Lower leg skin (tissue), 4 donors: ENCODE measurements around the gene INPP5D. TPM values are rescaled to one million over a fixed set of nuclear protein-coding genes. Genes with fewer than 3 reads are reported as not detected.

Experiments
- DNase-seq, 2 donors: peaks; one replicate each; pipeline ENCODE4 v3.0.0-alpha.2; 2019; ENCODE audit warnings: low spot score in 2 of 2
- H3K4me3 ChIP-seq: fragments of 200-600 bp; sonication (generic); 2 replicates; pipeline ENCODE4 v1.5.1; 2017; ENCODE audit warnings: mild to moderate bottlenecking, low read depth; ENCODE audit not compliant: poor library complexity, severe bottlenecking
- CTCF ChIP-seq, 3 donors: fragments of 450-650 bp; IDR thresholded peaks; one replicate each; pipeline ENCODE4 v1.5.1; 2016; ENCODE audit warnings: antibody characterized with exemption in 3 of 3, mild to moderate bottlenecking in 3 of 3, moderate library complexity in 2 of 3
- POLR2A ChIP-seq, 2 donors: fragments of 450-650 bp; IDR thresholded peaks; one replicate each; pipeline ENCODE4 v1.6.1; 2016 to 2017; ENCODE audit warnings: antibody characterized with exemption in 2 of 2, mild to moderate bottlenecking in 1 of 2, moderate library complexity in 1 of 2
- WGBS, 2 donors: methylation state at CpG; one replicate each; pipeline ENCODE4 v1.1.5; 2018; 5-methylcytosine and 5-hydroxymethylcytosine counted together
- intact Hi-C: fragments of 100-400 bp; cut with DNase I; formaldehyde crosslinking; loops from one replicate; pipeline ENCODE4 v1.15.0; 2023; ENCODE audit warnings: low total_unique reads
- total RNA-seq, 4 donors: library from RNA; depleted of rRNA; stranded (reverse); fragments of >200 nt; gene quantifications; one replicate each; pipeline ENCODE4 v1.1.0, GENCODE V29; 2016

Gene INPP5D
- total RNA-seq, 4 donors from 2014 or later, result 8.6 to 15.0 (median 13.0) TPM

- H3K4me3 ChIP-seq, result no peak overlapping the region
- intact Hi-C loops, result no loop called here
- no peak for DNase-seq
- WGBS, 2 donors, result 44 to 56% methylated on average over 4 of the region's 4 CpGs
- TF ChIP-seq POLR2A (IDR thresholded peaks at IDR 0.05) (no peak), CTCF (IDR thresholded peaks at IDR 0.05) (no peak)
Observed at GRCh38 chr2:233026198-233026813, 33.8 kb upstream of the INPP5D start.

- no peak for TF ChIP-seq POLR2A (IDR thresholded peaks at IDR 0.05)
- TF ChIP-seq CTCF (IDR thresholded peaks at IDR 0.05), result no peak
- DNase-seq, result no peak
- WGBS, 2 donors, result 61 to 80% methylated on average over 9 of the region's 9 CpGs
- no peak overlapping the region for H3K4me3 ChIP-seq
- intact Hi-C loops, result no loop called here
Observed at GRCh38 chr2:233029321-233029720, 30.8 kb upstream of the INPP5D start.

- DNase-seq, result no peak
- H3K4me3 ChIP-seq, result no peak overlapping the region
- TF ChIP-seq POLR2A (IDR thresholded peaks at IDR 0.05), result no peak
- TF ChIP-seq CTCF (IDR thresholded peaks at IDR 0.05), result no peak
- WGBS, 2 donors, result 75 to 82% methylated on average over 27 of the region's 27 CpGs
- intact Hi-C loops, result no loop called here
Observed at GRCh38 chr2:233031556-233032500, 28.3 kb upstream of the INPP5D start.

GRCh38 chr2:233032551-233033320 lies 27.4 kb upstream of the INPP5D start, which contains the start of gene NEU2:
Gene NEU2 (plus strand): TSS chr2:233032672. CDS start chr2:233032672, 0 bp downstream.
- no peak within 1 kb of the TSS for H3K4me3 ChIP-seq
- TF ChIP-seq POLR2A (IDR thresholded peaks at IDR 0.05), result no peak
- no peak for TF ChIP-seq CTCF (IDR thresholded peaks at IDR 0.05)
- DNase-seq, result no peak
- intact Hi-C loops, result no loop called here
- 83 to 86% methylated on average over 13 of the region's 13 CpGs for WGBS, 2 donors

DNA sequence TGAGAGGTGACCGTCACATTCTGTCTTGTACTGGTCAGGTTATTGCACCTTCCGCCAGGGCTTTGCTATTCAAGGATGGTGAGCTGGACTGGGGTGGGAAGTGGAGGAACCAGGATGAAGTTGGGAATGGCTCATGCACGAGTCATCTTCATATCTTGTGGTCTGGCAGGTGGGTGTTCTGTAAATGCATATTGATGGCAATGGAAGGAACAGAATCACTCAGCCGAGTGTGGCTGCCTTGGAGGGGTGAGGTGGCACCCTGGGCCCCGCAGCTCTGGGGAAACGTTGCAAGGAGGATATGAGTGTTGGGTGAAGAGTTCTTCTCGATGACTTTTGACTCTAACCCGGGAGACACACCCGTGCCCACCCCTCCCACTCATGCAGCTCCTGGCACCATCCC lies 26.5 kb upstream of the INPP5D start:
- H3K4me3 ChIP-seq, result no peak overlapping the region
- no peak for DNase-seq
- intact Hi-C loops, result no loop called here
- WGBS, 2 donors, result 76 to 77% methylated on average over 9 of the region's 9 CpGs
- no peak for TF ChIP-seq CTCF (IDR thresholded peaks at IDR 0.05)
- TF ChIP-seq POLR2A (IDR thresholded peaks at IDR 0.05), result no peak
